ENCODE results near the gene PPP1R3F. TPM values are rescaled to one million over a fixed set of nuclear protein-coding genes. Genes with fewer than 3 reads are reported as not detected.

PPP1R3F gene
- total RNA-seq, 1 experiment from 2014 or later = 3.6 TPM

DNA sequence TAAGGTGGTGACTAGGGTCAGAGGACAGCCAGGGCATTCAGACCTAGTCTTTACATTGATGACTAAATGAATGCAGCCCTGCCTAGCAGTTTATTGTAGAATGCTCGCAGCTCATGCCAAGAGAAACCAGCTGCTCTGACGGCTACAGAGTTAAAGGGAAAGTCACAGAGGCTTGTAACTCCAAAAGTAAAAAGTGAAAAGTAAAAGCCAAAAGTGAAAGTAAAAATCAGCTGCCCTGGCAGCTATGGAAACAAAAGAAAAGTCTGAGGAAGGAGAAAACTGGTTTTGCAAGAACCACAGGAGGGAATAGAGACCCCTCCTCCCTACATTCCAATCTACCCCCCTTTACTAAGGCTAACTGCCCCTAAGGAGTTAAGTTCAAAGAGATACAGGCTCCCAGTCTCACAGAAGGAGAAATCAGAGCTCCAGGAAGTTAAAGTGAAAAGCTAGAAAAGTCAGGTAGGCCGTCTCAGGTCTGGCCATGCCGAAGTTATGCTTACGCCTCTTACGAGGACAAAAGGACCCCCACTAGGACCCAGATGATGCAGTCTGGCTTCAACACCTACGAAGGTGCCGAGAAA lies 39.9 kb downstream of the PPP1R3F start:
- H2AFZ ChIP-seq = no peak overlapping the region
- ChIA-PET POLR2A (ENCODE audit: unreplicated experiment) (interaction anchor here (0.6 kb wide), 1 partner anchor 37 kb away, joined by 5 read pairs; no protein-coding TSS in a partner anchor), CTCF (no interaction called here)
- H3K36me3 ChIP-seq (ENCODE audit: low read depth) = no peaks in the 10 kb centered on the region
- TF ChIP-seq, protein P1, sequence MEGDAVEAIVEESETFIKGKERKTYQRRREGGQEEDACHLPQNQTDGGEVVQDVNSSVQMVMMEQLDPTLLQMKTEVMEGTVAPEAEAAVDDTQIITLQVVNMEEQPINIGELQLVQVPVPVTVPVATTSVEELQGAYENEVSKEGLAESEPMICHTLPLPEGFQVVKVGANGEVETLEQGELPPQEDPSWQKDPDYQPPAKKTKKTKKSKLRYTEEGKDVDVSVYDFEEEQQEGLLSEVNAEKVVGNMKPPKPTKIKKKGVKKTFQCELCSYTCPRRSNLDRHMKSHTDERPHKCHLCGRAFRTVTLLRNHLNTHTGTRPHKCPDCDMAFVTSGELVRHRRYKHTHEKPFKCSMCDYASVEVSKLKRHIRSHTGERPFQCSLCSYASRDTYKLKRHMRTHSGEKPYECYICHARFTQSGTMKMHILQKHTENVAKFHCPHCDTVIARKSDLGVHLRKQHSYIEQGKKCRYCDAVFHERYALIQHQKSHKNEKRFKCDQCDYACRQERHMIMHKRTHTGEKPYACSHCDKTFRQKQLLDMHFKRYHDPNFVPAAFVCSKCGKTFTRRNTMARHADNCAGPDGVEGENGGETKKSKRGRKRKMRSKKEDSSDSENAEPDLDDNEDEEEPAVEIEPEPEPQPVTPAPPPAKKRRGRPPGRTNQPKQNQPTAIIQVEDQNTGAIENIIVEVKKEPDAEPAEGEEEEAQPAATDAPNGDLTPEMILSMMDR (conservative IDR thresholded peaks at IDR 0.05) = no peak
- TF ChIP-seq EZH2 (IDR thresholded peaks at IDR 0.05; ENCODE audit: low read depth) = no peak
- peak overlapping the region; percentile 53; the same call in 1 of the 2 replicates for H3K4me2 ChIP-seq
- H3K4me3 ChIP-seq = no peak overlapping the region; the same call in 1 of the 2 replicates
- H3K9me2 ChIP-seq (ENCODE audit: insufficient read depth) = no peaks in the 10 kb centered on the region
- no peaks in the 10 kb centered on the region for H3K4me1 ChIP-seq (replicated peaks; ENCODE audit: insufficient read depth)
- DNase-seq = no peak
- H4K20me1 ChIP-seq (ENCODE audit: insufficient read depth) = no peaks in the 10 kb centered on the region
- intact Hi-C loops (cut with micrococcal nuclease; ENCODE audit: unreplicated experiment) = no loop called here
- H3K79me2 ChIP-seq (ENCODE audit: low read depth) = no peaks in the 10 kb centered on the region
- no TSS peak for BruUV-seq (replicated peaks)
- no peaks in the 10 kb centered on the region for H3F3A ChIP-seq (ENCODE audit: insufficient read depth, low read depth)
- H3K9me3 ChIP-seq (ENCODE audit: insufficient read depth, low read depth) = no peaks in the 10 kb centered on the region
- no peak overlapping the region for H3K27ac ChIP-seq
- H3K27me3 ChIP-seq (ENCODE audit: insufficient read depth, low read depth) = no peaks in the 10 kb centered on the region

DNA sequence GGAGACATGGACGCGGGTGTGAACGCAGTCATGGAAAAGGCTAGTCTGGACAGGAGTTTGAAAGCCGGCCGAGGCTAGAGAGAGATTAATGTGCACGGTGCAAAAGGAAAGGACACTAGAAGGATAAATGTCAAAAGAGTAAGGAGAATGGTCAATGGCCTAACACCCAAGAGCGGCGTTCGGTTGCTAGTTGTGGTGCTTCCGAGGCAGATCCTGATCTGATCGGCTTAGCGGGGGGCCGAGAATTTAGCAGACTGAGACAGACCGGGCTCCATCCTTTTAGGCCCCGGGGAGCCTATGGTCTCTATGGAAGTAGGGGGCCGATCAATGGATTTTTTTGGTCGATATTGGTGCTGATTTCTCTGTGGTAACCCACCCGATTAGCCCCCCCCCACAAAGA lies 40.8 kb downstream of the PPP1R3F start:
- Histone ChIP-seq H4K20me1 (ENCODE audit: insufficient read depth) (no peaks in the 10 kb centered on the region), H3K27ac (no peak overlapping the region), H2AFZ (no peak overlapping the region), H3K4me1 (replicated peaks; ENCODE audit: insufficient read depth) (no peaks in the 10 kb centered on the region), H3K9me2 (ENCODE audit: insufficient read depth) (no peaks in the 10 kb centered on the region), H3K36me3 (ENCODE audit: low read depth) (no peaks in the 10 kb centered on the region), H3K79me2 (ENCODE audit: low read depth) (no peaks in the 10 kb centered on the region), H3F3A (ENCODE audit: insufficient read depth, low read depth) (no peaks in the 10 kb centered on the region), H3K9me3 (ENCODE audit: insufficient read depth, low read depth) (no peaks in the 10 kb centered on the region), H3K27me3 (ENCODE audit: insufficient read depth, low read depth) (no peaks in the 10 kb centered on the region), H3K4me2 (no peak overlapping the region), H3K4me3 (no peak overlapping the region)
- BruUV-seq (replicated peaks) = no TSS peak
- no peak for DNase-seq
- no peak for TF ChIP-seq EZH2 (IDR thresholded peaks at IDR 0.05; ENCODE audit: low read depth)
- TF ChIP-seq, protein P1 (conservative IDR thresholded peaks at IDR 0.05) = no peak
- POLR2A ChIA-PET (ENCODE audit: unreplicated experiment) = no interaction called here
- intact Hi-C loops (cut with micrococcal nuclease; ENCODE audit: unreplicated experiment) = no loop called here
- CTCF ChIA-PET = no interaction called here

DNA sequence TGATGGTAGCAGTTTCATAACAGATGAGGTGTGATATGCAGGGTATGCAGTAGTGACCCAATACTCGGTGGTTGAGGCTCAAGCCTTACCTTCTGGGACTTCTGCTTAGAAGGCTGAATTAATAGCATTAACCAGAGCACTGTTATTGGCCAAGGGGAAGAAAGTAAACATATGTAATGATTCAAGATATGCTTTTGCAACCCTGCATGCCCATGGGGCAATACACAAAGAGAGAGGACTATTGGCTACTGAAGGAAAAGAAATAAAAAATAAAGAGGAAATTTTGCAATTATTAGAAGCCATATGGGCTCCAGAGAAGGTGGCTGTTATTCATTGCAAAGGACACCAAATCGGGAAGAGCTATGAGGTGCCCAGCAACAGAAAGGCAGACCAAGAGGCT lies 42.6 kb downstream of the PPP1R3F start:
- no peaks in the 10 kb centered on the region for H3K9me3 ChIP-seq (ENCODE audit: insufficient read depth, low read depth)
- DNase-seq = no peak
- ChIA-PET CTCF (no interaction called here), POLR2A (ENCODE audit: unreplicated experiment) (no interaction called here)
- H3K9me2 ChIP-seq (ENCODE audit: insufficient read depth) = no peaks in the 10 kb centered on the region
- no peak for TF ChIP-seq EZH2 (IDR thresholded peaks at IDR 0.05; ENCODE audit: low read depth)
- TF ChIP-seq, protein P1 (conservative IDR thresholded peaks at IDR 0.05) = no peak
- no peak overlapping the region for H2AFZ ChIP-seq
- no peaks in the 10 kb centered on the region for H3K4me1 ChIP-seq (replicated peaks; ENCODE audit: insufficient read depth)
- intact Hi-C loops (cut with micrococcal nuclease; ENCODE audit: unreplicated experiment) = no loop called here
- no TSS peak for BruUV-seq (replicated peaks)
- H3F3A ChIP-seq (ENCODE audit: insufficient read depth, low read depth) = no peaks in the 10 kb centered on the region
- H4K20me1 ChIP-seq (ENCODE audit: insufficient read depth) = no peaks in the 10 kb centered on the region
- H3K79me2 ChIP-seq (ENCODE audit: low read depth) = no peaks in the 10 kb centered on the region
- H3K27ac ChIP-seq = no peak overlapping the region
- no peak overlapping the region for H3K4me3 ChIP-seq
- H3K4me2 ChIP-seq = no peak overlapping the region
- H3K36me3 ChIP-seq (ENCODE audit: low read depth) = no peaks in the 10 kb centered on the region
- no peaks in the 10 kb centered on the region for H3K27me3 ChIP-seq (ENCODE audit: insufficient read depth, low read depth)
